Measurements from ENCODE around the gene FOCAD.
A peak's percentile ranks its signal among the peaks of the same experiment; 100 is the strongest.

FOCAD gene

GRCh38 chr9:20683351-20684034 lies 566 bp upstream of the FOCAD start:
- no peak for DNase-seq

GRCh38 chr9:20684875-20685696 lies 1.0 kb downstream of the FOCAD start:
- no peak for DNase-seq

- DNase-seq: no peak
These were observed 1.7 kb downstream of the FOCAD start for GRCh38 chr9:20685769-20686168.

- no peak for DNase-seq
These were observed 5.8 kb downstream of the FOCAD start for GRCh38 chr9:20689833-20690232.

GRCh38 chr9:20692554-20692953 lies 8.5 kb downstream of the FOCAD start:
- no peak for DNase-seq

- no peak for DNase-seq
These were observed 9.0 kb downstream of the FOCAD start for GRCh38 chr9:20693068-20693467.

GRCh38 chr9:20694248-20694647 lies 10.2 kb downstream of the FOCAD start:
- DNase-seq: no peak

- DNase-seq: no peak
These were observed 13.1 kb downstream of the FOCAD start for GRCh38 chr9:20697021-20697719.

GRCh38 chr9:20698782-20699181 lies 14.7 kb downstream of the FOCAD start:
- no peak for DNase-seq

- DNase-seq: peak; percentile 35
These were observed 17.0 kb downstream of the FOCAD start for GRCh38 chr9:20701060-20701459.

- DNase-seq: no peak
These were observed 18.5 kb downstream of the FOCAD start for GRCh38 chr9:20702570-20702969.

GRCh38 chr9:20703146-20703545 lies 19.1 kb downstream of the FOCAD start:
- DNase-seq: no peak

GRCh38 chr9:20707708-20708107 lies 23.6 kb downstream of the FOCAD start:
- no peak for DNase-seq

GRCh38 chr9:20713172-20713571 lies 29.1 kb downstream of the FOCAD start:
- DNase-seq: no peak

GRCh38 chr9:20714442-20715415 lies 30.7 kb downstream of the FOCAD start:
- no peak for DNase-seq

- no peak for DNase-seq
These were observed 38.2 kb downstream of the FOCAD start for GRCh38 chr9:20722221-20722620.

- no peak for DNase-seq
These were observed 41.6 kb downstream of the FOCAD start for GRCh38 chr9:20725675-20726074.

- DNase-seq: no peak
These were observed 42.1 kb downstream of the FOCAD start for GRCh38 chr9:20726144-20726543.

GRCh38 chr9:20728493-20729220 lies 44.6 kb downstream of the FOCAD start:
- DNase-seq: peak; percentile 32

- DNase-seq: no peak
These were observed 45.5 kb downstream of the FOCAD start for GRCh38 chr9:20729523-20729922.

- DNase-seq: no peak
These were observed 48.1 kb downstream of the FOCAD start for GRCh38 chr9:20732118-20732517.

- DNase-seq: no peak
These were observed 50.2 kb downstream of the FOCAD start for GRCh38 chr9:20734275-20734674.

All from COR-L47 (cell line).